IMR-90 (cell line): ENCODE data around the gene DEFB131A. TPM values are rescaled to one million over a fixed set of nuclear protein-coding genes. Genes with fewer than 3 reads are reported as not detected.
"Not testable (repeated sequence)": the region's sequence is repeated elsewhere in the genome, so short reads cannot be mapped to it uniquely, and the experiment has no call there.

Source experiments
- ATAC-seq: fragments of 200-7000 bp; cut with Tn5 transposase; 2 replicates; pipeline ENCODE4 v1.9.1; 2020; ENCODE audit warnings: low read depth, mild to moderate bottlenecking, moderate library complexity
- Bru-seq: library from RNA; stranded (reverse); fragments of 400-500 nt; gene quantifications from one replicate; lab custom pipeline; 2021; lab: Mats Ljungman, UMichigan
- BruChase-seq, 2 experiments: library from RNA; stranded (reverse); fragments of 400-500 nt; gene quantifications; one replicate each; lab custom pipeline; 2021; lab: Mats Ljungman, UMichigan
- BruUV-seq: library from RNA; stranded (reverse); fragments of 400-500 nt; replicated peaks from 2 replicates; lab custom pipeline; 2021; lab: Mats Ljungman, UMichigan
- CTCF ChIA-PET: fragments of 300-600 bp; formaldehyde crosslinking; extraction: SDS; loops from one replicate; lab custom pipeline; 2021; ENCODE audit warnings: antibody characterized with exemption; lab: Yijun Ruan, JAX
- POLR2A ChIA-PET: fragments of 300-600 bp; sonication (Branson Sonifier 250); formaldehyde crosslinking; loops from one replicate; lab custom pipeline; 2022; ENCODE audit warnings: antibody characterized with exemption; ENCODE audit not compliant: unreplicated experiment; lab: Charles Lee
- DNase-seq: peaks from one replicate; pipeline ENCODE4 v3.0.0; 2013
- H2AFZ ChIP-seq: replicated peaks from 2 replicates; pipeline ENCODE3; 2013; ENCODE audit warnings: low read length, mild to moderate bottlenecking; ENCODE audit not compliant: poor library complexity
- H2AK5ac ChIP-seq: 2 replicates; pipeline ENCODE4 v1.6.1; 2013; ENCODE audit warnings: low read depth, low read length, inconsistent platforms
- H2AK9ac ChIP-seq: replicated peaks from 2 replicates; pipeline ENCODE3; 2013; ENCODE audit warnings: mild to moderate bottlenecking, low read depth, low read length, moderate library complexity; ENCODE audit not compliant: poor library complexity
- H2BK120ac ChIP-seq: 2 replicates; pipeline ENCODE4 v1.6.1; 2013; ENCODE audit warnings: low read depth, low read length, inconsistent platforms
- H2BK15ac ChIP-seq: 3 replicates; pipeline ENCODE4 v1.6.1; 2013; ENCODE audit warnings: low read depth, low read length, inconsistent platforms
- H2BK20ac ChIP-seq: 2 replicates; pipeline ENCODE4 v1.6.1; 2013; ENCODE audit warnings: low read depth, mild to moderate bottlenecking, inconsistent platforms, low read length, moderate library complexity
- H2BK5ac ChIP-seq: 2 replicates; pipeline ENCODE4 v1.6.1; 2013; ENCODE audit warnings: mild to moderate bottlenecking, low read depth, low read length, inconsistent platforms; ENCODE audit not compliant: poor library complexity, severe bottlenecking
- H3K14ac ChIP-seq: replicated peaks from 2 replicates; pipeline ENCODE4 v1.6.1; 2013; ENCODE audit warnings: low read depth, low read length, inconsistent platforms
- H3K18ac ChIP-seq: 2 replicates; pipeline ENCODE4 v1.6.1; 2013; ENCODE audit warnings: low read depth, low read length, control low read depth
- H3K23ac ChIP-seq: 2 replicates; pipeline ENCODE4 v1.6.1; 2013; ENCODE audit warnings: low read depth, low read length, inconsistent platforms
- H3K27ac ChIP-seq: 2 replicates; pipeline ENCODE4 v1.5.1; 2013; ENCODE audit warnings: mild to moderate bottlenecking, control low read depth, low read length; ENCODE audit not compliant: insufficient read depth
- H3K27me3 ChIP-seq: 2 replicates; pipeline ENCODE4 v1.6.1; 2013; ENCODE audit warnings: low read length; ENCODE audit not compliant: control insufficient read depth, insufficient read depth
- H3K36me3 ChIP-seq: 2 replicates; pipeline ENCODE4 v1.6.1; 2013; ENCODE audit warnings: low read length, mixed read lengths; ENCODE audit not compliant: control insufficient read depth, insufficient read depth
- H3K4ac ChIP-seq: 2 replicates; pipeline ENCODE4 v1.6.1; 2013; ENCODE audit warnings: low read depth, low read length, inconsistent platforms
- H3K4me1 ChIP-seq: 2 replicates; pipeline ENCODE4 v1.6.1; 2013; ENCODE audit warnings: low read length, mixed read lengths; ENCODE audit not compliant: control insufficient read depth, insufficient read depth
- H3K4me2 ChIP-seq: 2 replicates; pipeline ENCODE4 v1.6.1; 2013; ENCODE audit warnings: low read depth, mild to moderate bottlenecking, control low read depth, low read length, moderate library complexity
- H3K4me3 ChIP-seq: 2 replicates; pipeline ENCODE4 v1.5.1; 2013; ENCODE audit warnings: low read depth, mild to moderate bottlenecking, control low read depth, low read length, moderate library complexity; ENCODE audit not compliant: insufficient read depth
- H3K56ac ChIP-seq: 2 replicates; pipeline ENCODE4 v1.6.1; 2013; ENCODE audit warnings: low read length, inconsistent platforms; ENCODE audit not compliant: insufficient read depth; ENCODE audit errors: extremely low read depth
- H3K79me1 ChIP-seq, 2 experiments: 2 replicates each; pipeline ENCODE4 v1.6.1; 2013; ENCODE audit warnings: low read length in 2 of 2, inconsistent platforms in 1 of 2, low read depth in 1 of 2
- H3K9ac ChIP-seq: 2 replicates; pipeline ENCODE4 v1.6.1; 2013; ENCODE audit warnings: low read depth, low read length, control low read depth
- H3K9me1 ChIP-seq: 2 replicates; pipeline ENCODE4 v1.6.1; 2013; ENCODE audit warnings: low read length, inconsistent platforms; ENCODE audit not compliant: insufficient read depth
- H3K9me3 ChIP-seq: 2 replicates; pipeline ENCODE4 v1.6.1; 2013; ENCODE audit warnings: low read length; ENCODE audit not compliant: control insufficient read depth, insufficient read depth
- H4K20me1 ChIP-seq: 2 replicates; pipeline ENCODE4 v1.6.1; 2013; ENCODE audit warnings: low read length, inconsistent platforms; ENCODE audit not compliant: insufficient read depth
- H4K5ac ChIP-seq: 2 replicates; pipeline ENCODE4 v1.6.1; 2013; ENCODE audit warnings: mild to moderate bottlenecking, low read depth, low read length, control low read depth
- H4K8ac ChIP-seq, 2 experiments: 2 replicates each; pipeline ENCODE4 v1.6.1; 2013; ENCODE audit warnings: low read depth in 2 of 2, low read length in 2 of 2, control low read depth in 1 of 2, inconsistent platforms in 1 of 2
- H4K91ac ChIP-seq: 2 replicates; pipeline ENCODE4 v1.6.1; 2013; ENCODE audit warnings: low read depth, low read length, inconsistent platforms; ENCODE audit not compliant: insufficient read depth
- WGBS, 2 experiments: methylation state at CpG; one replicate each; pipeline versions ENCODE4 v1.1.5 to v1.1.7; 2013; ENCODE audit warnings: missing lambda C conversion rate in 2 of 2; ENCODE audit not compliant: insufficient read length in 1 of 2; ENCODE audit errors: extremely low coverage in 2 of 2; 5-methylcytosine and 5-hydroxymethylcytosine counted together
- dilution Hi-C: fragments of 300-500 bp; cut with HindIII; formaldehyde crosslinking; loops from one replicate; pipeline ENCODE4 v1.14.3; 2018; ENCODE audit warnings: low sequenced_read_pairs; ENCODE audit not compliant: unreplicated experiment
- in situ Hi-C: fragments of 300-500 bp; cut with MboI; formaldehyde crosslinking; loops from 3 replicates; pipeline ENCODE4 v1.14.3; 2019; ENCODE audit warnings: low sequenced_read_pairs, inconsistent platforms, mixed read lengths
- intact Hi-C: fragments of 100-400 bp; cut with micrococcal nuclease; formaldehyde crosslinking; loops from 2 replicates; pipeline ENCODE4 v1.10.0; 2022
- long read RNA-seq: library from polyadenylated mRNA; unstranded; transcript quantifications from one replicate; pipeline ENCODE4 v2.0.0, GENCODE V29; 2021; ENCODE audit not compliant: unreplicated experiment
- polyA plus RNA-seq, 3 experiments: library from polyadenylated mRNA; depleted of rRNA; stranded (reverse); fragments of >200 nt; gene quantifications; 2 replicates each; pipeline ENCODE4 v1.2.3, GENCODE V29; 2012; ENCODE audit warnings: low replicate concordance in 1 of 3
- total RNA-seq: library from RNA; depleted of rRNA; stranded (reverse); fragments of >200 nt; gene quantifications from 2 replicates; pipeline ENCODE4 v1.2.3, GENCODE V29; 2012; rRNA removed

The DEFB131A gene, protein sequence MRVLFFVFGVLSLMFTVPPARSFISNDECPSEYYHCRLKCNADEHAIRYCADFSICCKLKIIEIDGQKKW
- total RNA-seq (not detected in 2 replicates), polyA plus RNA-seq (2012; rRNA removed) (not detected in 2 replicates), Bru-seq, nascent RNA (not detected), BruChase-seq, experiment 1, labeled RNA remaining after a 6-hour chase (not detected), BruChase-seq, experiment 2, labeled RNA remaining after a 2-hour chase (not detected)
- polyA plus RNA-seq (2012; cell fraction: cytosol; rRNA removed), result not detected in 2 replicates
- not detected in 2 replicates for polyA plus RNA-seq (2012; cell fraction: nucleus; rRNA removed; ENCODE audit: low replicate concordance)
- long read RNA-seq, result 0 reads

DNA sequence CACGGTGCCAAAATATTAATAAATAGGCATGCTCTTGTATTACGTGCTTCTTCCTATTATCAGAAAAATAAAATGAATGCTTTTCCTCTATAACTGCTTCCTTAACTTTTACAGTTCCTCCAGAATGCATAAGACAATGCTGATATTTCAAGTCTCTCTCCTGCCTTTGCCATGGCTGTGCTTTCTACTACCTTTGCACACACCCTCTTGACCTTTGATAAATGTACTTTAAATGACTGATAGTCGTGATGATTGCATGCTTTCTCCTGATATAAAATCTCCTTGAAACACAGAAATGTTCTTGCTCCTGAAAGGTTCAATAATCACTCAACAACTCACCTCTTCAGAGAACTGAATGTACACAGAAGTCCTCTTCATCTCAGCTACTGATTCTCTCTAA lies at the start of gene DEFB131A:
Gene DEFB131A, plus strand, starts transcription at position 301 of the 400 bp plus-strand sequence. CDS start 120 bp downstream, outside the sequence.
- dilution Hi-C loops, H3K9me1 ChIP-seq, ATAC-seq: not testable (repeated sequence)

DNA sequence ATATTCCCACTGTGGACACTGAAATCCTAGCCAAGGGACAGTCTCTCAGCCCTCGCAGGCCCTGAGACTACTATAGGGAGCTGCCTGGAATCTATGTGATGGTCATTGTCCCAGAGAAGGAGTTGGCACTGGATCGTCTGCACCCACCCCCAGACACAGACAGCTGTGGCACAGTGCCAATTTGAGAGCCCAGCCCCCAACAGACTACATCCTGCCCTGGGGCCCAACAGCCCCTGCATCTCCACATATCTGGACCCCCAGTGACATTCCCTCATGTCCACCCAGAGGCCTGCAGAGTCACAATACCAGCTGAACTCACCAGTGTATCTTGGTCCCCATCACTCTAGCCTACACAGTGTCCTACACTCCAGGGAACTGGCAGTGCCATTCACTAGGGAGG lies 38.4 kb upstream of the DEFB131A start:
- CTCF ChIA-PET, BruUV-seq, H2BK20ac ChIP-seq, H3K23ac ChIP-seq, H3K27me3 ChIP-seq, H3K4ac ChIP-seq, H4K91ac ChIP-seq, H2AK5ac ChIP-seq, H3K9ac ChIP-seq, dilution Hi-C loops, H3K4me2 ChIP-seq, H3K36me3 ChIP-seq, intact Hi-C loops, H3K79me1 ChIP-seq, H4K8ac ChIP-seq, H2AFZ ChIP-seq, H3K18ac ChIP-seq, H2BK5ac ChIP-seq, H3K14ac ChIP-seq, H2AK9ac ChIP-seq, H3K9me3 ChIP-seq, H4K20me1 ChIP-seq, H2BK15ac ChIP-seq, in situ Hi-C loops, H3K4me1 ChIP-seq, POLR2A ChIA-PET, H3K4me3 ChIP-seq, H3K56ac ChIP-seq, ATAC-seq, H3K9me1 ChIP-seq, H3K27ac ChIP-seq, DNase-seq, H2BK120ac ChIP-seq, H4K5ac ChIP-seq: not testable (repeated sequence)
- WGBS, 2 experiments, result no CpG with 5 or more reads among the region's 2 CpGs

More for the DNA sequence above, at the start of gene DEFB131A:
- H3K56ac ChIP-seq, CTCF ChIA-PET, H2AFZ ChIP-seq, H2BK15ac ChIP-seq, H4K5ac ChIP-seq, H3K18ac ChIP-seq, H3K79me1 ChIP-seq, DNase-seq, intact Hi-C loops, H3K36me3 ChIP-seq, POLR2A ChIA-PET, H3K4me2 ChIP-seq, H3K14ac ChIP-seq, H3K4me1 ChIP-seq, H2BK20ac ChIP-seq, H2BK5ac ChIP-seq, H4K8ac ChIP-seq, BruUV-seq, H3K27ac ChIP-seq, H2AK5ac ChIP-seq, in situ Hi-C loops, H3K9me3 ChIP-seq, H4K20me1 ChIP-seq, H2AK9ac ChIP-seq, H3K27me3 ChIP-seq, H3K23ac ChIP-seq, H3K9ac ChIP-seq, H2BK120ac ChIP-seq, H4K91ac ChIP-seq, H3K4me3 ChIP-seq, H3K4ac ChIP-seq: not testable (repeated sequence)
- WGBS, 2 experiments, result no CpG with 5 or more reads among the region's 3 CpGs
